Measurements from ENCODE around the gene USP37. TPM values are rescaled to one million over a fixed set of nuclear protein-coding genes. Genes with fewer than 3 reads are reported as not detected.

USP37 gene
- total RNA-seq, 4 donors from 2014 or later, result 10.5 to 12.0 (median 11.4) TPM

DNA sequence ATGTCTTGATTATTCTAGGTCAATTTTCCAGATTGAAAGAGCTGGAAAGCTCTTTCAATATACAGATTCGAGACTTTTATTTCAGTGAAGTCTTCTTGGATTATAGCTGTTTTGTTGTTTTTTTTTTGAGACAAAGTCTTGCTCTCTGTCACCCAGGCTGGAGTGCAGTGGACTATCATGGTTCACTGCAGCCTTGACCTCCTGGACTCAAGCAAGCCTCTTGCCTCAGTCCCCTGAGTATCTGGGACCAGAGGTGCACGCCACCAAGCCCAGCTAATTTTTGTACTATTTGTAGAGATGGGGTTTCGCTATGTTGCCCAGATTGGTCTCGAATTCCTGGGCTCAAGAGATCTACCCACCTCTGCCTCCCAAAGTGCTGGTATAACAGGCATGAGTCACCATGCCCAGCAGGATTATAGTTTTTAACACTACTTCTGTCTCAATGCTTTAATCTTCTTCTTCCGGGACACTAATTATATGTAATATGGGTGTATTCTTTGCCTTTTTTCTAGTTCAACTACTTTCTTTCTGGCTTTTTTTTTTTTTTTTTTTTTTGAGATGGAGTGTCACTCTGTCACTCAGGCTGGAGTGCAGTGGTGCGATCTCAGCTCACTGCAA, 62.3 kb downstream of the USP37 start:
- TF ChIP-seq, protein P1, sequence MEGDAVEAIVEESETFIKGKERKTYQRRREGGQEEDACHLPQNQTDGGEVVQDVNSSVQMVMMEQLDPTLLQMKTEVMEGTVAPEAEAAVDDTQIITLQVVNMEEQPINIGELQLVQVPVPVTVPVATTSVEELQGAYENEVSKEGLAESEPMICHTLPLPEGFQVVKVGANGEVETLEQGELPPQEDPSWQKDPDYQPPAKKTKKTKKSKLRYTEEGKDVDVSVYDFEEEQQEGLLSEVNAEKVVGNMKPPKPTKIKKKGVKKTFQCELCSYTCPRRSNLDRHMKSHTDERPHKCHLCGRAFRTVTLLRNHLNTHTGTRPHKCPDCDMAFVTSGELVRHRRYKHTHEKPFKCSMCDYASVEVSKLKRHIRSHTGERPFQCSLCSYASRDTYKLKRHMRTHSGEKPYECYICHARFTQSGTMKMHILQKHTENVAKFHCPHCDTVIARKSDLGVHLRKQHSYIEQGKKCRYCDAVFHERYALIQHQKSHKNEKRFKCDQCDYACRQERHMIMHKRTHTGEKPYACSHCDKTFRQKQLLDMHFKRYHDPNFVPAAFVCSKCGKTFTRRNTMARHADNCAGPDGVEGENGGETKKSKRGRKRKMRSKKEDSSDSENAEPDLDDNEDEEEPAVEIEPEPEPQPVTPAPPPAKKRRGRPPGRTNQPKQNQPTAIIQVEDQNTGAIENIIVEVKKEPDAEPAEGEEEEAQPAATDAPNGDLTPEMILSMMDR (IDR thresholded peaks at IDR 0.05), result no peak
- TF ChIP-seq POLR2A (IDR thresholded peaks at IDR 0.05), result no peak
- 93 to 98% methylated on average over 6 of the region's 6 CpGs for WGBS, 2 donors
- intact Hi-C loops (cut with DNase I; ENCODE audit: low total_unique reads), result no loop called here
- no peak for DNase-seq (ENCODE audit: low spot score in 2 of 2)
- H3K4me3 ChIP-seq (ENCODE audit: low read depth, poor library complexity, severe bottlenecking), result no peak overlapping the region

DNA sequence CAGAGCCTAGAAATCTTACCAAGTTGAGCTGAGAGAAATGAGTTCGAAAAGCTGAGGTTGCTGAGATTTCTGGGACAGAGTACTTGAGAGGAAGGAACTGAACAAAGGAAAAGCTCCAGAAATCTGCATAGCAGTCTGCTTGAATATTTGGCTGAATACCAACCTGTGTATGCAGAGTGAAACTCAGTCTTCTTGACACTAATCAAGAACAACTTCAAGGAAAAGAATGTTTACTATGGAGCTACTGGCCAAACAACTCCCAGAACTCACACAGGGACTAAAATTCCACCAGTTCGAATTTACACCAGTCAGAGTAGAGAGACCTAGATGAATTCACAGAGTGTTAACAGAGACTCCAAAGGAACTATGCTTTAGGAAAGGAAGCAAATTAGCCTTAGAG, 66.5 kb downstream of the USP37 start:
- no peak for DNase-seq (ENCODE audit: low spot score in 2 of 2)
- TF ChIP-seq POLR2A (IDR thresholded peaks at IDR 0.05), result no peak
- TF ChIP-seq, protein P1 (IDR thresholded peaks at IDR 0.05), result no peak
- intact Hi-C loops (cut with DNase I; ENCODE audit: low total_unique reads), result no loop called here
- no peak overlapping the region for H3K4me3 ChIP-seq (ENCODE audit: low read depth, poor library complexity, severe bottlenecking)
- 43 to 48% methylated on average over 2 of the region's 2 CpGs for WGBS, 2 donors

DNA sequence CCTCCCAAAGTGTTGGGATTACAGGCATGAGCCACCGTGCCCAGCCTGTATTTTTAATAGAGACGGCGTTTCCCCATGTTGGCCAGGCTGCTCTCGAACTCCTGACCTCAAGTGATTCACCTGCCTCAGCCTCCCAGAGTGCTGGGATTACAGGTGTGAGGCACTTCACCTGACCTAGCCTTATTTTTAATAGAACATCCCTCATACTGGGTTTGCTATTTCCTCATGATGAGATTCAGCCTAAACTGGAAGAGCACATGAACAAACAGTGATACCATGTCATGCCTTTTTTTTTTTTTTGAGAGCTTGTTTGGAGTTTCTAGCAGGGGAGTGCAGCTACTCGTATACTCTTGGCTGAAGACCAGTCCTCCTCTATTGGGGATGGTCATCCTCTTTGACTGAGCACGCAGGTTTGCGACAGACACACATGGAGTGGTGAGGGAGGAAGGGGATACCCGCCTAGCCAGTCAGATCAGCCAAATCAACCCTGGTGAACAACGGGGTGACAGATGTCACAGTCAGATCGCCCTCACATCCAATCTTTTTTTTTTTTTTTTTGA, 67.6 kb downstream of the USP37 start:
- H3K4me3 ChIP-seq (ENCODE audit: low read depth, poor library complexity, severe bottlenecking), result no peak overlapping the region
- TF ChIP-seq POLR2A (IDR thresholded peaks at IDR 0.05), result no peak
- TF ChIP-seq, protein P1 (IDR thresholded peaks at IDR 0.05), result no peak
- intact Hi-C loops (cut with DNase I; ENCODE audit: low total_unique reads), result no loop called here
- 90 to 96% methylated on average over 10 of the region's 10 CpGs for WGBS, 2 donors
- DNase-seq (ENCODE audit: low spot score in 2 of 2), result no peak

DNA sequence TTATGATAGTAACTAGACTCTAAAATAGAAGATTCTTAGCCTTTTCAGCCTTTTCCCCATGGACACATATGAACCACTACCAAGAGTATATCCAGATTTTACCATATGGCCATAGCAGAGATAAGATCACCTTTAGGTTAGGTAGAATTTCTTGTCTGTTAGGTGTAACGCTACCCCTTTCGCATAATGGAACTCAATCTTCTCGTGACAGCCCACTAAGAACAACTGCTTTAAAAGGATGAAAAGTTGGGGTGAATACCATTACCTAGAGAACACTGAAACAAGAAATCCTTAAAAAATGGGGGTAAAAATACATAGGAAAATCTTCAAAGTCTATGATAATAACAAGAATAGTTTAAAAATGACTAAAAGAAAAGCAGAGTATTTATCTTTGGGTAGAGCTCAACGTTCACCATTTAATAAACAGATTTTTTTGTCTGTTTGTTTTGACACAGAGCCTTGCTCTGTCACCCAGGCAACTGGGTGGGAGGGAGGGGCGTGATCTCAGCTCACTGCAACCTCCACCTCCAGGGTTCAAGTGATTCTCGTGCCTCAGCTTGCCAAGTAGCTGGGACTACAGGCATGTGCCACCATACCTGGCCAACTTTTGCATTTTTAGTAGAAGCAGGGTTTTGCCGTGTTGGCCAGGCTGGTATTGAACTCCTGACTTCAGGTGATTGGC, 82.0 kb downstream of the USP37 start:
- no peak for DNase-seq (ENCODE audit: low spot score in 2 of 2)
- intact Hi-C loops (cut with DNase I; ENCODE audit: low total_unique reads), result no loop called here
- H3K4me3 ChIP-seq (ENCODE audit: low read depth, poor library complexity, severe bottlenecking), result no peak overlapping the region
- TF ChIP-seq, protein P1 (IDR thresholded peaks at IDR 0.05), result no peak
- TF ChIP-seq POLR2A (IDR thresholded peaks at IDR 0.05), result no peak
- 67 to 69% methylated on average over 7 of the region's 7 CpGs for WGBS, 2 donors

DNA sequence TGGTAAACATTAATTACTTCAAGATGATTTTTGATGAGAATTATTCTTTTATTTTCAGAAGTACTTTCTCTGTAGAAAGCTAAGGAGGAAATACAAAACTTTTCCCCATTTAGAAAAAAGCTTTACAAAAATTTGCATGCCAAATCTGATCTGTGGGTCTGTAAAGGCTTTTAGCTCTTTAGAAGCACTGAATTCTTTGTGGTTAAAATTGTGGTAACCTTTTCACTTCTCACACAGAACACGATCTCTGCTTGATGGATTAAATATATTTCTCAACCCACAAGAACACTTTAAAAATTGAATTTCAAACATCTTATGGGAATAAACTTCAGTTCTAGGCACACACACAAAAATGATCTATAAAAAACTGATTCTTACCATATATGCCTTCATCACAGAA, 85.5 kb downstream of the USP37 start:
- 63 to 84% methylated on average over 1 of the region's 1 CpG for WGBS, 2 donors
- intact Hi-C loops (cut with DNase I; ENCODE audit: low total_unique reads), result no loop called here
- no peak for DNase-seq (ENCODE audit: low spot score in 2 of 2)
- TF ChIP-seq POLR2A (IDR thresholded peaks at IDR 0.05), result no peak
- TF ChIP-seq, protein P1 (IDR thresholded peaks at IDR 0.05), result no peak
- H3K4me3 ChIP-seq (ENCODE audit: low read depth, poor library complexity, severe bottlenecking), result no peak overlapping the region

All from lower leg skin (tissue), 4 donors.